ENCODE measurements around the gene TCOF1. TPM values are rescaled to one million over a fixed set of nuclear protein-coding genes. Genes with fewer than 3 reads are reported as not detected.

The TCOF1 gene
- total and polyA plus RNA-seq, 2 donors (not counting 1 experiment from before 2014, with no cell fraction given): 30.9 to 62.4 TPM

DNA sequence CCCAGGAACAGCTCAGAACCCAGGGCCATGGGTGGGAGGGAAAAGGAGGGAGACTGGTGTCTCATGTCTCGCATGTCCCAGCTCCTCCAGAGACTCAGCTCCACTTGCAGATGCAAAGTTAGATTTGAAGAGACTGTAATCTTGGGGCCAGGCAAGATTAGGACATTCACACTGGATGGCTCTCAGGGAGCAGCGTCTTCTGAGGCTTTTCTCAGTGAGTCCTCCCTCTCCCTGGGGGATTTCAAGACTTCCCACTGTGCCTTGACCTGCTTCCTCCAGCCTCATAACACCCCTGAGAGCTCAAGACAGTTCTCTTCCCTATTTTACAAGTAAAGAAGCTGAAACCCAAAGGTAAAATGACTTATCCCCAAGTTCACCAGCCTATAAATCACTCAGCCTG, 10.5 kb upstream of the TCOF1 start:
- Histone ChIP-seq H3K27me3 (replicated peaks in 1 of 4; ENCODE audit: control extremely low read depth in 1 of 4, control insufficient read depth in 3 of 4, insufficient read depth in 4 of 4, low read length in 3 of 4) (no peaks in the 10 kb centered on the region), H3K9ac (ENCODE audit: low read length) (no peak overlapping the region), H3K27ac (ENCODE audit: low read length in 2 of 2) (no peak overlapping the region), H2AFZ (ENCODE audit: insufficient read depth, low read depth, low read length, poor library complexity, severe bottlenecking) (no peak overlapping the region), H4K20me1 (ENCODE audit: control insufficient read depth, insufficient read depth, low read length, poor library complexity, severe bottlenecking) (no peaks in the 10 kb centered on the region), H3K4me1 (ENCODE audit: control insufficient read depth in 2 of 2, insufficient read depth in 2 of 2, low read length in 2 of 2) (peaks cover 8% of the 10 kb centered on the region in 2 donors), H3K4me2 (replicated peaks; ENCODE audit: low read depth, low read length, poor library complexity, severe bottlenecking) (no peak overlapping the region), H3K9me3 (ENCODE audit: control extremely low read depth in 1 of 3, control insufficient read depth in 2 of 3, insufficient read depth in 1 of 3, low read length in 2 of 3) (no peaks in the 10 kb centered on the region), H3K4me3 (ENCODE audit: control extremely low read depth in 1 of 5, extremely low read depth in 1 of 5, insufficient read depth in 1 of 5, low read depth in 2 of 5, low read length in 4 of 5) (no peak overlapping the region), H3K36me3 (replicated peaks in 1 of 2; ENCODE audit: control extremely low read depth in 1 of 2, control insufficient read depth in 1 of 2, extremely low read depth in 1 of 2, insufficient read depth in 2 of 2, low read length in 1 of 2) (no peaks in the 10 kb centered on the region), H3K79me2 (ENCODE audit: control insufficient read depth, insufficient read depth, low read length) (no peaks in the 10 kb centered on the region)
- ChIA-PET POLR2A (no interaction called here), CTCF (no interaction called here)
- no peak overlapping the region for H3K4me3 Mint-ChIP-seq
- DNase-seq: no peak
- H3K27ac Mint-ChIP-seq: no peak overlapping the region
- WGBS (ENCODE audit: insufficient coverage): 44% methylated on average over 2 of the region's 2 CpGs
- peaks cover 7% of the 10 kb centered on the region for H3K4me1 Mint-ChIP-seq
- H3K9me3 Mint-ChIP-seq (ENCODE audit: insufficient read depth): no peaks in the 10 kb centered on the region
- TF ChIP-seq, protein P1, sequence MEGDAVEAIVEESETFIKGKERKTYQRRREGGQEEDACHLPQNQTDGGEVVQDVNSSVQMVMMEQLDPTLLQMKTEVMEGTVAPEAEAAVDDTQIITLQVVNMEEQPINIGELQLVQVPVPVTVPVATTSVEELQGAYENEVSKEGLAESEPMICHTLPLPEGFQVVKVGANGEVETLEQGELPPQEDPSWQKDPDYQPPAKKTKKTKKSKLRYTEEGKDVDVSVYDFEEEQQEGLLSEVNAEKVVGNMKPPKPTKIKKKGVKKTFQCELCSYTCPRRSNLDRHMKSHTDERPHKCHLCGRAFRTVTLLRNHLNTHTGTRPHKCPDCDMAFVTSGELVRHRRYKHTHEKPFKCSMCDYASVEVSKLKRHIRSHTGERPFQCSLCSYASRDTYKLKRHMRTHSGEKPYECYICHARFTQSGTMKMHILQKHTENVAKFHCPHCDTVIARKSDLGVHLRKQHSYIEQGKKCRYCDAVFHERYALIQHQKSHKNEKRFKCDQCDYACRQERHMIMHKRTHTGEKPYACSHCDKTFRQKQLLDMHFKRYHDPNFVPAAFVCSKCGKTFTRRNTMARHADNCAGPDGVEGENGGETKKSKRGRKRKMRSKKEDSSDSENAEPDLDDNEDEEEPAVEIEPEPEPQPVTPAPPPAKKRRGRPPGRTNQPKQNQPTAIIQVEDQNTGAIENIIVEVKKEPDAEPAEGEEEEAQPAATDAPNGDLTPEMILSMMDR (IDR thresholded peaks at IDR 0.05): no peak
- no peak for TF ChIP-seq EZH2 (IDR thresholded peaks at IDR 0.05; ENCODE audit: borderline replicate concordance, insufficient read depth, low read depth, low read length, poor library complexity, severe bottlenecking)
- ATAC-seq (ENCODE audit: low read depth): no peak
- H3K27me3 Mint-ChIP-seq: no peaks in the 10 kb centered on the region
- intact Hi-C loops (cut with micrococcal nuclease): no loop called here

GRCh38 chr5:150347451-150347850, 10.0 kb upstream of the TCOF1 start:
- peaks cover 8% of the 10 kb centered on the region in 2 donors for H3K4me1 ChIP-seq (ENCODE audit: control insufficient read depth in 2 of 2, insufficient read depth in 2 of 2, low read length in 2 of 2)
- H3K9me3 Mint-ChIP-seq (ENCODE audit: insufficient read depth): no peaks in the 10 kb centered on the region
- WGBS (ENCODE audit: insufficient coverage): 11% methylated on average over 6 of the region's 9 CpGs
- no peak overlapping the region for H3K4me3 Mint-ChIP-seq
- H4K20me1 ChIP-seq (ENCODE audit: control insufficient read depth, insufficient read depth, low read length, poor library complexity, severe bottlenecking): no peaks in the 10 kb centered on the region
- ATAC-seq (ENCODE audit: low read depth) (no peak), DNase-seq (no peak)
- H3K9ac ChIP-seq (ENCODE audit: low read length): no peak overlapping the region
- TF ChIP-seq EZH2 (IDR thresholded peaks at IDR 0.05; ENCODE audit: borderline replicate concordance, insufficient read depth, low read depth, low read length, poor library complexity, severe bottlenecking): no peak
- TF ChIP-seq, protein P1 (IDR thresholded peaks at IDR 0.05): no peak
- no peaks in the 10 kb centered on the region for H3K36me3 ChIP-seq (replicated peaks in 1 of 2; ENCODE audit: control extremely low read depth in 1 of 2, control insufficient read depth in 1 of 2, extremely low read depth in 1 of 2, insufficient read depth in 2 of 2, low read length in 1 of 2)
- H3K4me2 ChIP-seq (replicated peaks; ENCODE audit: low read depth, low read length, poor library complexity, severe bottlenecking): no peak overlapping the region
- ChIA-PET POLR2A (no interaction called here), CTCF (no interaction called here)
- H3K27me3 Mint-ChIP-seq: no peaks in the 10 kb centered on the region
- no peak overlapping the region for H2AFZ ChIP-seq (ENCODE audit: insufficient read depth, low read depth, low read length, poor library complexity, severe bottlenecking)
- H3K4me1 Mint-ChIP-seq: peaks cover 7% of the 10 kb centered on the region
- no peaks in the 10 kb centered on the region for H3K9me3 ChIP-seq (ENCODE audit: control extremely low read depth in 1 of 3, control insufficient read depth in 2 of 3, insufficient read depth in 1 of 3, low read length in 2 of 3)
- H3K79me2 ChIP-seq (ENCODE audit: control insufficient read depth, insufficient read depth, low read length): no peaks in the 10 kb centered on the region
- H3K27me3 ChIP-seq (replicated peaks in 1 of 4; ENCODE audit: control extremely low read depth in 1 of 4, control insufficient read depth in 3 of 4, insufficient read depth in 4 of 4, low read length in 3 of 4): no peaks in the 10 kb centered on the region
- no peak overlapping the region for H3K27ac ChIP-seq (ENCODE audit: low read length in 2 of 2)
- intact Hi-C loops (cut with micrococcal nuclease): no loop called here
- no peak overlapping the region for H3K4me3 ChIP-seq (ENCODE audit: control extremely low read depth in 1 of 5, extremely low read depth in 1 of 5, insufficient read depth in 1 of 5, low read depth in 2 of 5, low read length in 4 of 5)
- no peak overlapping the region for H3K27ac Mint-ChIP-seq
